HG03571 (cell line): ENCODE results near the gene EXOC4.
"Not testable (repeated sequence)": the region's sequence is repeated elsewhere in the genome, so short reads cannot be mapped to it uniquely, and the experiment has no call there.

Experiments used
- ATAC-seq: cut with Tn5 transposase; IDR thresholded peaks from one replicate; pipeline ENCODE4 v1.9.1; 2021; ENCODE audit not compliant: unreplicated experiment

The EXOC4 gene

DNA sequence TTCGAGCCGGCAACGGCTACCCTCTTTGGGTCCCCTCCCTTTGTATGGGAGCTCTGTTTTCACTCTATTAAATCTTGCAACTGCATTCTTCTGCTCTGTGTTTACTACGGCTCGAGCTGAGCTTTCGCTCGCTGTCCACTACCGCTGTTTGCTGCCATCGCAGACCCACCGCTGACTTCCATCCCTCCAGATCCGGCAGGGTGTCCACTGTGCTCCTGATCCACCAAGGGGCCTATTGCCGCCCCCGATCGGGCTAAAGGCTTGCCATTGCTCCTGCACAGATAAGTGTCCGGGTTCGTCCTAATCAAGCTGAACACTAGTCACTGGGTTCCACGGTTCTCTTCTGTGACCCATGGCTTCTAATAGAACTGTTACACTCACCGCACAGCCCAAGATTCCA, 653.7 kb downstream of the EXOC4 start:
- ATAC-seq: not testable (repeated sequence)

DNA sequence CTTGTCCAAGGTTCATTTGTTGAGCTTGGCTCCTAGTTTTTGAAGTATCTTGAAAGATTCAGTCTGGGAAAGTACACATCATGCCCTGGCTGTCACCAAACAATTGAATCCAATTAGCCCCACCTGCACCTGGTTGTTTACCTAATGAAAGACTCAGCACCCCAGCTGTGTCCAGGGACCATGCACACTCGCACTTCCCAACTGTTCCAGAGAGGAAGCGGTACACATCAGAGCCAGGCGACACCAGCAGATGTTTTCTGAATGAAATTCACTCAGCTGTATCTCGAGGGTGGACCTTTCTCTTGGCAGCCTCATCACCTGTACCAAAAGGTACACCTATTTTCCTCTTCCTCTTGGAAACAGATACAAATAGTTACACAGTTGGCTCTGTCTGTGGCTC, 657.9 kb downstream of the EXOC4 start:
- ATAC-seq: no peak

DNA sequence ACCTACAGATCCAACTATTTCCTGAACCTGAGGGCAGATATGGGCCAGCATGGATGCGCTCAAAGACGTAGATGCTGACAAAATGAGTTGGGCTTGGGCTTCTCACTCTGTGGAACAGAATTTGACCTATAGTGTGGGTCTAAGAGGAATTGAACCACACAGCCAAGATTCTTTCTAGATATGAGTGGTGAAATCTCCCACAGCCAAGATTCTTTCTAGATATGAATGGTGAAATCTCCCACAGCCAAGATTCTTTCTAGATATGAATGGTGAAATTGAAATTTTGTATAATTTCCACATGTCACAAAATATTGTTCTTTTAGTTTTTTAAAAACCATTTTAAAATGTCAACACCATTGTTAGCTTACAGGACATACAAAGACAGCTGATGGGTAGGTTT, 658.8 kb downstream of the EXOC4 start:
- ATAC-seq: no peak

DNA sequence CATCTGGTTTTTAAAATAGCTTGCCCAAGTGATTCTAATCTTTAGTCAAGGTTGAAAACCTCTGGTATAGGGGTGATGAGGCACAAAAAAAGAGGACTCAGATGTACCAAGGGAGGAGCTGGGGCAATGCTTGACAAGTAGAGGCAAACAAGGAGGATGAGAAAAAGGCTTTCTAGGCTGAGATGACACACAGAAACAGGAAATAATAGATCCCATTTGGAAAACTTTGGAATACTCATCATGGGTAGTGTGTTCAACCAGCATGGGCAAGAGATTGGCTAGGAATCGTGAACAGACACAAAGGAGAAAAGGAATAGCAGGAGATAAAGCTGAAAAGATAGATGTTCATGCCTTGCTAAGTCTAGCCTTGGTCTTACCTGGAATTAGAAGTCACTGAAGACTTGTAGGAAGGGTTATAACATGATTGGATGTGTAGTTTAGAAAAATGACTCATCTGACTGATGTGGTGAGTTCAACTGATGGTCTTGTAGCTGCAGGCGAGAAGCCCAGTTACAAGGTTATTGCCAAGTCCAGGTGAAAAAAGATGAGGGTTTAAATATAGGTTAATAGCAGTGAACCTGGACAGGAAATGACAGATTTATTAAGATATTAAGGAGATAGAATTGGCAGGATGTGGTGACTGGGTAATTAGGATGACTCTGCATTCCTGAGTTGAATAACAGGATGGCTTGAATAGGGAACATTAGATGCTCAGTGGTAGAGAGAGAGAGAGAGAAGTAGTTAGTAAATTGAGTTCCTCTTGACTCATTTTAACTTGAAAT, 660.2 kb downstream of the EXOC4 start:
- ATAC-seq: no peak

DNA sequence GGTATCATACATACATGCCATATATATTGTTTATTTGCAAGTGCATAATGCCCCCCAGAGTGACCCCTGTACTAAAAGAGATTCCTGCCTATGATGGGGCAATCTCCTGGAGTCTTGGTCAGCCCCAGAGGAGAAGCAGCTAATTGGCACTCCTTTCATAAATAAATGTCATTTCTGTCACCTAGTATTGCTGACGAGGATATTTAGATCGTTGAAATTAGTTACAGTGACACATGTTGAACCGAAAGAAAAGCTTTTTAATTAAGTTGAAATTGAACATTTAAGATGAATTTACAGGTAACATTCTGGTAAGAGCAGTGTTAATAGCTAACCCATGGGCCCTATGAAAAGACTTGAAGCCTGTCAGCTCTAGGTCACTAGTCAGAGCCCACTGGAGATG, 663.7 kb downstream of the EXOC4 start:
- ATAC-seq: no peak

DNA sequence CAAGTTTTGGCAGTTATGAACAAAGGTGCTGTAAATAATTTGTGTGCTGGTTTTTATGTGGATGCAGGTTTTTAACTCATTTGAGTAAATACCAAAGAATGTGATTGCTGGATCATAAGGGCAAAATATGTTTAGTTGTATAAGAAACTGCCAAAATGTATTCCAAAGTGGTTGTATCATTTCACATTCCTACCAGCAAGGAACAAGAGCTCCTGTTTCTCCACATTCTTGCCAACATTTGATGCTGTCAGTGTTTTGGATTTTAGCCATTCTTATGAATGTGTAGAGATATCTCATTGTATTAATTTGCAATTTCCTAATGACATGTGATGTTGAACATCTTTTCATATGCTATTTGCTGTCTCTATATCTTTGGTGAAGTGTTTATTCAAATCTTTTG, 666.9 kb downstream of the EXOC4 start:
- ATAC-seq: no peak

DNA sequence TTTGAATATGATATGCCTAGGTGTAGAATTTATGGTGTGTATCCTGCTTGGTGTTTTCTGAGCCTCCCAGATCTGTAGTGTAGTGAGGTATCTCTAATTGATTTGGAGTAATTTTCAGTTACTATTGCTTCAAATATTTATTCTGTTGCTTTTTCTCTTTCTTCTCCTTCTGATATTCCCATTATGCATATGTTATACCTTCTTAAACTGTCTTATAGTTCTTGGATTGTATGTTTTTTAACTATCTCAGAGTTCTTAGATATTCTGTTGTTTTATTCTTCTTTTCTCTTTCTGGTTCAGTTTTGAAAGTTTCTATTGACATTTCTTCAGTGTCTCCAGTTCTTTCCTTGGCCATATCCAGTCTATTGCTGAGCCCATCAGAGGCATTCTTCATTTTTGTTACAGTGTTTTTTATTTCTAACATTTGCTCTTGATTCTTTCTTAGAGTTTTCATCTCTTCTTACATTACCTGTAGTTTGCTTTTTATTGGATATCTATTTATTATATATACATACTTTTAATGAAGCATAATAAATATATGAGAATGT, 668.8 kb downstream of the EXOC4 start:
- ATAC-seq: no peak

DNA sequence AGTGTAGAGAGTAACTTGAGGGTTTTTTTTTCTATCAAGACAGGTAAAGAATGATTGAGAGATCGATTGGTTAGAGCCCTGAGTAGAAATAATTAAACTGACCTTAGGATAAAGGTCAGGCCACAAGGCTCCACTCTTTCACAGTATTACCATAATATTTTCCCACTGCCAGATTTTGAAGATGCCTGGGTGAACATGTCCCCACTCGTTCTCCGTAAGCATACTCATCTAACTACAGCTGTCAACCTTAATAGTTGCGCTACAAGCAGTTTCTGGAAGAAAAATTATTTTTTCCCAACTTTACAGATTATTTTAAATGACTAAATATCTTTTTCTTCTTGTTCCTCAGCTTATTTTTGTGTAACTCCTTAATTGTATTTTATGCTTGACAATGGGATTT, 671.1 kb downstream of the EXOC4 start:
- no peak for ATAC-seq

DNA sequence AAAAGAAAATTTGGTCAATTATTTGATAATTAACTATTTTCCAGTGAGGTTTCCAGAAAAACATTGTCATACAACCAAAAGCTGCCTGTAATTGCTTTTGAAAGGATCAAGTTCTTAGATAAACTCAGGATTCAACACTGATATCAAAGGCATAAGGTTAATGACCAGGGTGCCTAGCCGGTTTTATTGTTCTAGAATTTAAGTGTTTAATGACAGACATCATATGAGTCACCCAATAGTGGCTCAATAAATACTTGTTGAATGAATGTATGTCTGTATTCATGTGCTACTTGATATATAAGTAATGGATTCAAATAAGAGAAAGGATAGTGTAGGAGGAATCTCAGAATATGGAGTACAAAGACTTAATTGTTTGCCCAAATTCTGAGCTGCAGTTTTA, 678.2 kb downstream of the EXOC4 start:
- ATAC-seq: no peak

DNA sequence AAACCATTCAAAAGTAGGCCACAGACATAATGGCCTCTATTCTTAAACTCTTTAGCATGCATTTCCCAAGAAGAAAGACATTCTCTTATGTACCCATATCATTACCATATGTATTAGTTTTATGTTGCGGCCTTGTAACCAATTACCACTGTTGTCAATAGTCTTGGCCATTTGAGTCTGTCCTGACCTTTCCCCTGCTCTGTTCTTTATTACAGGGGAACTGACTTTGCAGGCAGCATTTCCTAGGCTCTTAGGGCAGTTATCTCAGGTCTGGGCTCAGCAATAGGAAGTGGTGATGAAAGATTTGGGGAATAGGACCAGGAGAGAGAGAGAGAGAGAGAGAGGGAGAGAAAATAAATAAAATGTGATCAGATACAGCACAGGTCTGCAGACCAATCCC, 679.7 kb downstream of the EXOC4 start:
- no peak for ATAC-seq

DNA sequence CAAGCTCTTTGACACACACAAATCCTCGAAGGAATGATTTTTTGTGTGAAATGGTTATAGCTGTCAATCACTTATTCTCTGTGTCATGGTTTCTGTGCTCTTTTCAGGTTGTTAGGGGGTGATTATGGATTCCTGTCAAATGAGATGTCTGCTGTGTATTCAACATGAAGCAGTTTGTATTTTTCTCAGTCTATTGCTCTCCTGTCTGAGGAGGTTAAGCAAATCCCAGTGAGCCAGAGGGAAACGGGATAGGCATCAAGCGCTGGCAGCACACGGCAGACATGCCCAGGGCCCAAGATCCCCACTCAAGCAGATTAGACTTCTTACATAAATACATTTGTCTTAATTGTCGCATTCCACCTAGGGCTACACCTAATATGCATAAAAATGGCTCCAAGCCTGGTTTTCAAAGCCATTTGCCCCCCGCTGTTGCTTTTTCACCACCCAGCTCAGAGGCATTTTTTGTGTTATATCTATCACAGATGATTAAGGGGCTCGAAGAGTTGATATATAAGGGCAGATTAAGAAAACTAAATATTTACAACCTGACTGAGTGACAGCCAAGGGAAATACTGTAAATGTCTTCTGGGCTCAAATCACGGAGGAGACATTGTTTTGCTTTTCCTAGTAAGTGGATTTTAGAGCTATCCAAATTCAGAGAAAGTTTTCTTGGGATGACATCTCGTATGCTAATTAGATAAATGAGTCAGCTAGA, 681.5 kb downstream of the EXOC4 start:
- ATAC-seq: no peak

DNA sequence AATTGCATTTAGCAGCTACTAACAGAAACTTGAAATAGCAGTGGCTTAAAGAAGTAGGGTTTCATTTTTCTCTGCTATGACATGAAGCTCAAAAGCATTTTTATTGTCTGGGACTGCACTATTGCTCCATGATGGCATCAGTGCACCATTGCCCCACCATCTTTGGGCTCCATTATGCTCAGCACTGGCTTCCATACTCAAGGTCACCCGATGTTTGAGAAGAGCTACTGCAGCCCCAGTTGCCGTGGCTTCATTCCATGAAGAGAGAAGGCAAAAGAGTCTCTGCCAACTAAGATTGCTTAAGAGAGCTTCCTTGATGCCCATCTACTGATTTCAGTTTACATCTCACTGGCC, 682.1 kb downstream of the EXOC4 start:
- no peak for ATAC-seq

DNA sequence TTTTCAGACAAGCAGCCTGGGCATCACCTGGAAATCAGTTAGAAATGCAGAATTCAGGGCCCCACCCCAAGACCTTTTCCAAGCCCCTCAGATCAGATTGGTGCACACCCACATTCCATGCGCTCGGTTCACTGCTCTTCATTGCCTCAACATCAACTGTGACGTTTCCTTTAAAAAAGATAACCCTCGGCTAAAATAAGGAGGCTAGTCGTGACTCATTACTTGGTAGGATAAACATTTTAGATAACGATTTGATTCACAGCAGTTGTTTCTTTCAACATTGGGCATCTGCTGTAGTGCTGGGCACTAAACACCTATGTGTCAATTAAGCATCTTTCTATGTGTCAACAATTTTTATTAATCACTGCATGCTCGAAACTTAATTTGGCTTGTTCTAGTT, 683.2 kb downstream of the EXOC4 start:
- no peak for ATAC-seq

DNA sequence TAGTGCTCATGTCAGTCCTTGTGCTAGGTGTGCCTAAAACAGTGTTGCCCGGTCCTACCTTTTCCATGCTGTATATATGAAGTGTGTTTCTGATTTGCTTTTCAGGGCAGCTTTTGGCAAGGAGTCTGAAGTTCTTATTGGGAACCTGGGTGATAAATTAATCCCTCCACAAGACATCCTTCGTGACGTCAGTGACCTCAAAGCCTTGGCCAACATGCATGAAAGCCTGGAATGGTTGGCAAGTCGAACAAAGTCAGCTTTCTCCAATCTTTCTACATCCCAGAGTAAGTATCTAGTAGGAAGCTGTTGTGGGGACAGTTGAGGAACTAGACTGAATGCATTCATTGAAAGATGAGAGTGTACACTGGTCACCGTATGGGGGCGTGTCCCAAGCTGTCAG, 684.9 kb downstream of the EXOC4 start:
- no peak for ATAC-seq

DNA sequence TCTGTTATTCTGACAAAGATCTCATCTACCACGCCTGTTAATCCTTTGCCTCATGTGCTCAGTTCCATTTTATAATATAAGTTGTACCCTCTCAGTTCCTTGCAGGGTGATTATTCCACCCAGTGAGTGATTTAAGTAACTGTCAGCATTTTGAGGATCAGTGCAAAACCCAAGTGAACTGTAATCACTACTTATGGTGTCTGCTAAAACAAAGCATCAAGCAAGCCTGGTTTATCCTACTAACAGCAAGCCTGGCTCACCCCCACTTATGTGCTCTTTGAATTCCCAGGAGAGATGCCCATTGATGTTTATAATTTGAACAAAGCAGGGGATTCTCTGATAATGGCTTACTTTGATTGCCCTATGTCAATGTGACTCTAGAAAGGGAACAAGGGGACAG, 687.5 kb downstream of the EXOC4 start:
- no peak for ATAC-seq

DNA sequence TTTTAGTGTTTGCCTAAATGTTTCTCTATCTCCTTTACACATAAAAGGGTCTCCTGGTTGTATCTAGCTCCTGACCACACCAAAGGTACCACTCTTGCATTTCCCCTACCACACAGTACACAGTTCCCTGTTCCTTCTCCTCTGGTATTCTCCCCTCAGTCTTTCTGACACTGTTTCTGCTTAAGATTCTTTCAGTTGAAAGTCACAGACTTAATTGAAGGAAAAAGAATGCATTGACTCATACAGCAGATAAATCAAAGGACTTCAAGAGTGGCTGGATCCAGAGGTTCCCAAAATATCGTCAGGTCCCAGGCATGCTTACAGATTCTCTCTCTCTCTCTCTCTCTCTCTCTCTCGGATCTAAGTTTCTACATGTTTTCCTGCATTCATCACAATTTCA, 688.6 kb downstream of the EXOC4 start:
- ATAC-seq: no peak

DNA sequence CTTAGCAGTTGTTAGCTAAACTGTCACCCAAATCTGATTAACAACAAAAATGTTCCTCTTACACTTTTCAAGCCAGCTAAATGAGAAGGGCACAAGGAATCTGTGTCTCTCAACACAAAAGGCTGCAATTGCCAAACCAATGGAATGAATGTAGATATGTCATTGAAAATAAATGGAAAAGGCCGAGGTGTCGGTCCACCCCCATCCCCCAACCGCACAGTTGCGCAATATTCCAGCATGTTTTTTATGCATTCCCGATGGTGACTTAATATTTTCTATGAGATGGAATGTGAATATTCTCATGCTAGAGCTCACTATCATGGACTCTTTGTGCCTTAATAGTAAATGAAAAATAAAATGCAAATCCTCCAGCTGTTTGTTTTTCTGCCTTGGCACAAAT, 692.6 kb downstream of the EXOC4 start:
- ATAC-seq: no peak

DNA sequence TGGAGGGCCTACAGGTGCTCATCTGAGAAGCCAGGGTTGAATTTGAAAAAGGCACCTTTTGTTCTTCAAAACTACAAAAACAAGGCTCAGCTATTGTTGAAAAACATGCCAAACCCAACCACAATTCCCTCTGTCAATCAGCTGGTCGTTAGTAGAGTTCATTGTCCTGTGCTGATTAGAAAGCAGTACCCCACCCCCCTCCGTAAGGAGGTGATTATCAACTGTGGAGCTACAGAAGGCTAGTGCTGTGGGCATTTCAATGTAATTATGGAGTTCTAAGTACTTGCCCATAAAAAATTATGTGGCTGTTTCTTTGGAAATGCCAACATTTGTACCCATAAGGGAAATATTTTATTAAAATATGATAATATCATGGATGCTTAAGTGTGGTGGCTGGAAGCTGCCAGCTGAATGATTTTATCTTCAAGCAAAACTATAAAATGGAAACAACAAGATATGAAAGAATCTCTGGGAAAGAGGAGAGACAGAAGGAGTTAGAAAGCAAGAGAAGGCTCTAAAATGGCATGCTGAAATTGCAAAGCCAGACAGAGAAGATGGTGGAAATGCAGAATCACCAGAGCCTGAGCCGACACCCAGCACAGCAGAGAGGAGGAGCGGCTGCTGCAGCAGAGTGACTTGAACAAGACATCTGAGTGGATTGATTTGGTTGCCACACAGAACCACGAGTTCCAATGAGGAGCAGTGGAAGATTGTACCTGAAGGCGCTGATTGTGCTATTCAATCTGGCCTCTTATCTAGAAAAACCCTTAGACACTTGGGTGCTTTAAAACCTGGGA, 694.8 kb downstream of the EXOC4 start:
- no peak for ATAC-seq

DNA sequence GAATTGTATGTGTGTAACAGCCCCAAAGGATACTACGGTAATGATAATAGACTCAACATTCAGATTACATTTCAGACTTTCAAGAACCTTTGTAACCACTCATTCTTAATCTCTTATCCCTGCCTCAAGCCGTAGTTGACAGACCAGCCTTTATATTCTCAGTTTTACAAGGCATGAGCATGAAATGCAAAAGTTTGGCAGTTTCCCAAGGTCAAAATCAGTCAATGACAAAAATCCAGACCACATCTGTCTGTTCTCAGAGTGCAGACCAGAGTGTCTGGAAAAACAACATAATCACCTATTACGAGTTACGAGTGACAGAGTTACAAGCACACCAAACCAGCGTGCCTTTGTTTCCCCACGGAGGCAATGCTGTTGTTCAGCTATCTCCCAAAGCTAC, 695.7 kb downstream of the EXOC4 start:
- no peak for ATAC-seq

DNA sequence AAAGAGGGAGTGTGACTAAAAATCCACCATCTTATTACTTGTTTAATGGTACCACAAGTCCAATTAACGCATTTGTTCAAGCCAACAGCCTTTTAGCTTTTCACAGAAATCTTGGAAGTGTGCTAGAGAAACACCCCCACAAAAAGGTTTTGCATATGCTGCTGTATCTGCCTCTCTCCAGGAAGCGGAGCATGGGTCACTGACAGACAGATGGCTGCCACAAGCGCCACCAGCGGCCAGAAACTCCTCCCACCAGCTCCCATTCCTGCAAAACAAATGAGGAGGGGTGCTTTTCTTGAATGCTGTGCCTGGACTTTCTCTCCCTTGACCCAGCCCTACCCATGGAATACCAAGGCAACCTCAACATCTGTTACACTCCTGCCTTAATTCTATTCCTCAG, 698.0 kb downstream of the EXOC4 start:
- ATAC-seq: no peak

DNA sequence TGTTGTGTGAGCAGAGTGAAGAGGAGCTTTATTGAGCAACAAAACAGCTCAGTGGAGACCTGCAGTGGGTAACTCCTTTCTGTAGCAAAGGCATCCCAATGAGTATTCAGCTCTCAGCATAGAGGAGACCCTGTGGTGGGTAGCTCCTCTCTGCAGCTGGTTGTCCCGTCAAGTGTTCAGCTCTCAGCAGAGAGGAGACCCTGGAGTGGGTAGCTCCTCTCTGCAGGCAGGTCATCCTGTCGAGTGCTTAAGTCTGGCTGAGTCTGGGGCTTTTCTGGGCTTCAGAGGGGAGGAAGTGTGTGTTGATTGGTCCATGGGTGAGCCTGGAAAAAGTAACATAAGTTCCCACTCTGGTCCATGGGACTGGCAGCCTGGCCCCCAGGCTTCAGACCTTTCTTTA, 702.3 kb downstream of the EXOC4 start:
- no peak for ATAC-seq

DNA sequence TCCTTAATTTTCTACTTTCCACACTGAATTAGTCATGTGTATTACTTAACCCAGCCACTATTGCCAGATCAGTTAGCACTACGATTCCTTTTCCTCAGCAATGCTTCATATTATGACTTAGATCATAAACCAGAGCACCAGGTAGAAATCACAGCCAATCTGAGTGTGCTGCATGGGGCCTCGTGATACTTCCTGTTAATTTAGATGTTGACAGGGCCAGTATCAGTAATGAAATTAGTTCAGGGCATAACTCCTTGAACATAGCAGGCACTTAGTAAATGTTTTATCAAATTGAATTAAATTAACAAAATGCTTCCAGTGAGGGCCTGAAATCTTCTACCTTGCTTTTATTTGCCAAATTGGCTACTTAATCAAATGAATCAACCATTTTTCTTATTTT, 705.0 kb downstream of the EXOC4 start:
- no peak for ATAC-seq
